SK-N-SH (cell line): Measurements from ENCODE around the gene DUSP10. TPM values are rescaled to one million over a fixed set of nuclear protein-coding genes. Genes with fewer than 3 reads are reported as not detected.

ENCODE experiments used
- CTCF ChIA-PET: fragments of 300-600, 350-600 bp; formaldehyde crosslinking; extraction: SDS; loops from one replicate; lab custom pipeline; 2021; lab: Yijun Ruan, JAX
- POLR2A ChIA-PET: fragments of 350-600 bp; sonication (Branson Sonifier 250); formaldehyde crosslinking; extraction: SDS; loops from one replicate; lab custom pipeline; 2020; ENCODE audit warnings: antibody characterized with exemption, inconsistent platforms; lab: Yijun Ruan, JAX
- DNase-seq: peaks from one replicate; pipeline ENCODE4 v3.0.0; 2012
- H2AFZ ChIP-seq: fragments of 200-600 bp; sonication (generic); 2 replicates; pipeline ENCODE4 v1.8.1; 2016; ENCODE audit warnings: antibody characterized with exemption, mild to moderate bottlenecking, low read depth
- H3F3A ChIP-seq: fragments of 200-600 bp; sonication (generic); replicated peaks from 2 replicates; pipeline ENCODE3; 2016; ENCODE audit warnings: antibody characterized with exemption, mild to moderate bottlenecking; ENCODE audit not compliant: insufficient read depth
- H3K27ac ChIP-seq, 2 experiments: fragments of 200-500 bp in 1 of 2; fragments of 200-600 bp in 1 of 2; sonication (Bioruptor generic) in 1 of 2; sonication (generic), shearing (Covaris generic) in 1 of 2; 2 replicates each; pipeline versions ENCODE4 v1.5.1 to v1.6.1; 2014 to 2016; ENCODE audit warnings: low read depth in 2 of 2, inconsistent platforms in 1 of 2, low read length in 1 of 2, mild to moderate bottlenecking in 1 of 2, mixed read lengths in 1 of 2
- H3K27me3 ChIP-seq: fragments of 200-600 bp; sonication (generic), shearing (Covaris generic); 2 replicates; pipeline ENCODE4 v1.6.1; 2016; ENCODE audit warnings: mixed run types; ENCODE audit not compliant: insufficient read depth
- H3K36me3 ChIP-seq, 2 experiments: fragments of 200-500 bp in 1 of 2; fragments of 200-600 bp in 1 of 2; sonication (Bioruptor generic) in 1 of 2; sonication (generic) in 1 of 2; replicated peaks in 1 of 2; 2 replicates each; pipeline versions ENCODE3 to v1.5.1; 2014 to 2016; ENCODE audit warnings: low read length in 1 of 2, mild to moderate bottlenecking in 1 of 2; ENCODE audit not compliant: insufficient read depth in 2 of 2, control insufficient read depth in 1 of 2
- H3K4me1 ChIP-seq, 2 experiments: fragments of 200-500 bp in 1 of 2; fragments of 200-600 bp in 1 of 2; sonication (Bioruptor generic) in 1 of 2; sonication (generic), shearing (Covaris generic) in 1 of 2; 2 replicates each; pipeline versions ENCODE4 v1.5.1 to v1.6.1; 2014 to 2016; ENCODE audit warnings: low read depth in 1 of 2, low read length in 1 of 2, mixed run types in 1 of 2; ENCODE audit not compliant: insufficient read depth in 2 of 2, control insufficient read depth in 1 of 2
- H3K4me2 ChIP-seq: fragments of 200-600 bp; sonication (generic), shearing (Covaris generic); 2 replicates; pipeline ENCODE4 v1.6.1; 2017; ENCODE audit warnings: mixed run types
- H3K4me3 ChIP-seq, 2 experiments: fragments of 200-500 bp in 1 of 2; fragments of 200-600 bp in 1 of 2; sonication (Bioruptor generic) in 1 of 2; sonication (generic), shearing (Covaris generic) in 1 of 2; 2 replicates each; pipeline versions ENCODE4 v1.5.1 to v1.8.1; 2014 to 2016; ENCODE audit warnings: low read depth in 2 of 2, inconsistent platforms in 1 of 2, low read length in 1 of 2, mild to moderate bottlenecking in 1 of 2, mixed read lengths in 1 of 2, moderate library complexity in 1 of 2
- H3K79me2 ChIP-seq: fragments of 200-600 bp; sonication (generic); 2 replicates; pipeline ENCODE4 v1.8.1; 2017; ENCODE audit warnings: mild to moderate bottlenecking; ENCODE audit not compliant: insufficient read depth
- H3K9ac ChIP-seq: fragments of 200-600 bp; sonication (generic); 2 replicates; pipeline ENCODE4 v1.6.1; 2017; ENCODE audit warnings: mixed run types
- H3K9me2 ChIP-seq: fragments of 200-600 bp; sonication (generic); 2 replicates; pipeline ENCODE4 v1.6.1; 2017; ENCODE audit warnings: mixed run types
- H3K9me3 ChIP-seq: fragments of 200-600 bp; sonication (generic); 2 replicates; pipeline ENCODE4 v1.6.1; 2017; ENCODE audit warnings: mixed run types, mild to moderate bottlenecking, moderate library complexity
- H4K20me1 ChIP-seq: fragments of 200-600 bp; sonication (generic); 2 replicates; pipeline ENCODE4 v1.6.1; 2017; ENCODE audit warnings: mild to moderate bottlenecking, mixed run types; ENCODE audit not compliant: insufficient read depth
- EZH2phosphoT487 ChIP-seq: fragments of 200-600 bp; sonication (generic); IDR thresholded peaks from 2 replicates; pipeline ENCODE4 v1.6.1; 2017; ENCODE audit warnings: low read depth, mixed run types, mild to moderate bottlenecking, antibody characterized with exemption, moderate library complexity, borderline replicate concordance
- FOXJ3 ChIP-seq: sonication (generic); formaldehyde crosslinking; IDR thresholded peaks from 2 replicates; pipeline ENCODE4 v1.5.1; 2020; ENCODE audit warnings: mild to moderate bottlenecking, missing genetic modification reagents
- GABPA ChIP-seq: IDR thresholded peaks from 2 replicates; pipeline ENCODE4 v1.4.0; 2012; ENCODE audit warnings: low read depth, mild to moderate bottlenecking
- MEF2A ChIP-seq: IDR thresholded peaks from 2 replicates; pipeline ENCODE4 v1.4.0; 2012; ENCODE audit warnings: low read depth, borderline replicate concordance
- NFIC ChIP-seq: IDR thresholded peaks from 2 replicates; pipeline ENCODE4 v1.4.0; 2012; ENCODE audit warnings: borderline replicate concordance
- NRF1 ChIP-seq: IDR thresholded peaks from 2 replicates; pipeline ENCODE4 v1.6.1; 2012; ENCODE audit warnings: low read depth, mild to moderate bottlenecking, low read length
- POLR2AphosphoS5 ChIP-seq: IDR thresholded peaks from 2 replicates; pipeline ENCODE4 v1.6.1; 2012; ENCODE audit warnings: low read depth, low read length
- RAD21 ChIP-seq: IDR thresholded peaks from 2 replicates; pipeline ENCODE4 v1.6.1; 2012; ENCODE audit warnings: mild to moderate bottlenecking, low read length
- RFX5 ChIP-seq: IDR thresholded peaks from 2 replicates; pipeline ENCODE4 v1.6.1; 2012; ENCODE audit warnings: mild to moderate bottlenecking, improper control_type of control experiment, low read length
- SIN3A ChIP-seq: IDR thresholded peaks from 2 replicates; pipeline ENCODE4 v1.6.1; 2012; ENCODE audit warnings: low read depth, mild to moderate bottlenecking, low read length, moderate library complexity, borderline replicate concordance
- WGBS: methylation state at CpG from one replicate; pipeline ENCODE4 v1.1.6; 2017; ENCODE audit warnings: low lambda C conversion rate; 5-methylcytosine and 5-hydroxymethylcytosine counted together
- polyA plus RNA-seq, 3 experiments: library from polyadenylated mRNA; depleted of rRNA; stranded (reverse); fragments of >200 nt; gene quantifications; 2 replicates each; pipeline ENCODE4 v1.2.3, GENCODE V29; 2012
- TF ChIP-seq, protein P1 (sequence below): fragments of 150-350 bp; IDR thresholded peaks from 2 replicates; pipeline ENCODE4 v1.6.1; 2017; ENCODE audit warnings: antibody characterized with exemption, low read length, low read depth, borderline replicate concordance
- TF ChIP-seq, protein P2 (sequence below): IDR thresholded peaks from 2 replicates; pipeline ENCODE4; 2012
- TF ChIP-seq, protein P3 (sequence below): IDR thresholded peaks from 2 replicates; pipeline ENCODE4 v1.4.0; 2012; ENCODE audit warnings: low read depth, borderline replicate concordance
- TF ChIP-seq, protein P4 (sequence below): IDR thresholded peaks from 2 replicates; pipeline ENCODE4 v1.4.0; 2012; ENCODE audit warnings: low read depth, borderline replicate concordance

The DUSP10 gene
- polyA plus RNA-seq, 1 of the 3 experiments (the other 2 are of a cell fraction), result 6.4 TPM

DNA sequence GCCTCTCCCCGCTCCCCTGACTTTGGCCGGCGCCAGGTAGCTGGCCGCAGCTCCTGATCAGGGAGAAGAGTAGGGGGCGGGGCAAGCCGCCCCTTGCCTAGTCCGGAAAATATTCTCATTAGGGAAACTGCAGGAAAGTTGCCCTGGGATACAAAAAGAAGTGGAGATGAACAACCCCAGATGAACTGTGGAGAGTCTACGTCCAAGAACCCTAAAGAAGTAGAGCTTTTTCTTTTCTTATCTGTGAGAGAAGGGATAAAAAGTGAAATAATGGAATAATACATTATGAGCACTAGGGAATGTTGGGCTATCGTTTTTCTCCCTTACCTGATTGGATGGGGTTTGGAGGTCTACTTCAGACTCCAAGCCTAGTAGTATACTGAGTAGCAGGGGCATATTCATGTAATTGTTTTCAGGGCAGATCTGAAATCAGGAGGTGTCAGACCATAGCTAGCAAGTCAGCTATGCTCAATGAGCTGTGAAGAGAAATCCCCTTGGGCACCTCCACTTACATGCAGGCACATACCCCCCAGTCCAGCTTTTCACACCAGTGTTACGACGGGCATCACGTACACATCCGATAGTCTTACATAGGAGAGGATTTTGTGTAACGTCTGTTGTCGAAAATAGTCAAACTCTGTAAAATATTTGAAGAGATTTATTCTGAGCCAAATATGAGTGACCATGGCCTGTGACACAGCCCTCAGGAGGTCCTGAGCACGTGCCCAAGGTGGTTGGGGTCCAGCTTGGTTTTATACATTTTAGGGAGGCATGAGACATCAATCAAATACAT lies 1.7 kb upstream of the DUSP10 start:
- POLR2A ChIA-PET, result interaction anchor here (1.1 kb wide), 1 partner anchor 299 kb away, joined by 5 read pairs; no protein-coding TSS in a partner anchor
- Histone ChIP-seq H3K4me3 (peak overlapping the region; percentile 57 to 71), H3K27ac (peak overlapping the region; percentile 96 to 98), H3K9ac (peak overlapping the region; percentile 84), H2AFZ (peak overlapping the region; percentile 96), H3K36me3 (peaks cover 0 to under 1% of the 10 kb centered on the region in 2 experiments), H3K9me2 (no peaks in the 10 kb centered on the region), H3K4me2 (peak overlapping the region; percentile 93), H3K4me1 (peaks cover 0 to 18% of the 10 kb centered on the region in 2 experiments; a peak in 2 of 4 replicates), H4K20me1 (no peaks in the 10 kb centered on the region), H3K27me3 (no peaks in the 10 kb centered on the region), H3K9me3 (no peaks in the 10 kb centered on the region), H3F3A (peaks cover 7% of the 10 kb centered on the region), H3K79me2 (no peaks in the 10 kb centered on the region)
- TF ChIP-seq, protein P1, sequence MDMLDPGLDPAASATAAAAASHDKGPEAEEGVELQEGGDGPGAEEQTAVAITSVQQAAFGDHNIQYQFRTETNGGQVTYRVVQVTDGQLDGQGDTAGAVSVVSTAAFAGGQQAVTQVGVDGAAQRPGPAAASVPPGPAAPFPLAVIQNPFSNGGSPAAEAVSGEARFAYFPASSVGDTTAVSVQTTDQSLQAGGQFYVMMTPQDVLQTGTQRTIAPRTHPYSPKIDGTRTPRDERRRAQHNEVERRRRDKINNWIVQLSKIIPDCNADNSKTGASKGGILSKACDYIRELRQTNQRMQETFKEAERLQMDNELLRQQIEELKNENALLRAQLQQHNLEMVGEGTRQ, result no peak
- TF ChIP-seq NRF1 (no peak), RFX5 (no peak), SIN3A (no peak), MEF2A (no peak), POLR2AphosphoS5 (no peak), FOXJ3 (CRISPR knock-in tag) (no peak), GABPA (no peak), EZH2phosphoT487 (no peak), NFIC (no peak), RAD21 (no peak)
- TF ChIP-seq, protein P2, sequence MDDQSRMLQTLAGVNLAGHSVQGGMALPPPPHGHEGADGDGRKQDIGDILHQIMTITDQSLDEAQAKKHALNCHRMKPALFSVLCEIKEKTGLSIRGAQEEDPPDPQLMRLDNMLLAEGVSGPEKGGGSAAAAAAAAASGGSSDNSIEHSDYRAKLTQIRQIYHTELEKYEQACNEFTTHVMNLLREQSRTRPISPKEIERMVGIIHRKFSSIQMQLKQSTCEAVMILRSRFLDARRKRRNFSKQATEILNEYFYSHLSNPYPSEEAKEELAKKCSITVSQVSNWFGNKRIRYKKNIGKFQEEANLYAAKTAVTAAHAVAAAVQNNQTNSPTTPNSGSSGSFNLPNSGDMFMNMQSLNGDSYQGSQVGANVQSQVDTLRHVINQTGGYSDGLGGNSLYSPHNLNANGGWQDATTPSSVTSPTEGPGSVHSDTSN, result no peak
- TF ChIP-seq, protein P3, sequence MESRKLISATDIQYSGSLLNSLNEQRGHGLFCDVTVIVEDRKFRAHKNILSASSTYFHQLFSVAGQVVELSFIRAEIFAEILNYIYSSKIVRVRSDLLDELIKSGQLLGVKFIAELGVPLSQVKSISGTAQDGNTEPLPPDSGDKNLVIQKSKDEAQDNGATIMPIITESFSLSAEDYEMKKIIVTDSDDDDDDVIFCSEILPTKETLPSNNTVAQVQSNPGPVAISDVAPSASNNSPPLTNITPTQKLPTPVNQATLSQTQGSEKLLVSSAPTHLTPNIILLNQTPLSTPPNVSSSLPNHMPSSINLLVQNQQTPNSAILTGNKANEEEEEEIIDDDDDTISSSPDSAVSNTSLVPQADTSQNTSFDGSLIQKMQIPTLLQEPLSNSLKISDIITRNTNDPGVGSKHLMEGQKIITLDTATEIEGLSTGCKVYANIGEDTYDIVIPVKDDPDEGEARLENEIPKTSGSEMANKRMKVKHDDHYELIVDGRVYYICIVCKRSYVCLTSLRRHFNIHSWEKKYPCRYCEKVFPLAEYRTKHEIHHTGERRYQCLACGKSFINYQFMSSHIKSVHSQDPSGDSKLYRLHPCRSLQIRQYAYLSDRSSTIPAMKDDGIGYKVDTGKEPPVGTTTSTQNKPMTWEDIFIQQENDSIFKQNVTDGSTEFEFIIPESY, result no peak
- TF ChIP-seq, protein P4, sequence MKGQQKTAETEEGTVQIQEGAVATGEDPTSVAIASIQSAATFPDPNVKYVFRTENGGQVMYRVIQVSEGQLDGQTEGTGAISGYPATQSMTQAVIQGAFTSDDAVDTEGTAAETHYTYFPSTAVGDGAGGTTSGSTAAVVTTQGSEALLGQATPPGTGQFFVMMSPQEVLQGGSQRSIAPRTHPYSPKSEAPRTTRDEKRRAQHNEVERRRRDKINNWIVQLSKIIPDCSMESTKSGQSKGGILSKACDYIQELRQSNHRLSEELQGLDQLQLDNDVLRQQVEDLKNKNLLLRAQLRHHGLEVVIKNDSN, result no peak
- CTCF ChIA-PET, result interaction anchor here (0.9 to 4.4 kb wide), 10 partner anchors 13 to 721 kb away, joined by 3 to 18 read pairs (median 4); no protein-coding TSS in a partner anchor
- WGBS, result 45% methylated on average over 16 of the region's 16 CpGs
- DNase-seq, result no peak
